MM.1S (cell line): ENCODE data around the gene KIR3DL3.
"Not testable (repeated sequence)": the region's sequence is repeated elsewhere in the genome, so short reads cannot be mapped to it uniquely, and the experiment has no call there.

ENCODE experiments used
- CTCF ChIP-seq: fragments of 300-600 bp; sonication (generic); IDR thresholded peaks from 2 replicates; pipeline ENCODE4 v1.5.1; 2016; ENCODE audit warnings: antibody characterized with exemption, low read length, mixed read lengths
- EZH2 ChIP-seq: fragments of 300-600 bp; sonication (generic); optimal IDR thresholded peaks from 2 replicates; pipeline ENCODE3; 2017; ENCODE audit warnings: low read depth, mild to moderate bottlenecking, antibody characterized with exemption, low read length, mixed read lengths
- EZH2phosphoT487 ChIP-seq: fragments of 300-600 bp; sonication (generic); IDR thresholded peaks from 2 replicates; pipeline ENCODE4 v1.6.1; 2018; ENCODE audit warnings: antibody characterized with exemption, low read length

GRCh38 chr19:54766464-54766863 is 42.2 kb downstream of the KIR3DL3 start:
- not testable (repeated sequence) for TF ChIP-seq CTCF, EZH2, EZH2phosphoT487
